ENCODE results near the gene PNPLA1.

GRCh38 chr6:36277946-36278470 is 8.1 kb downstream of the PNPLA1 start:
- TF ChIP-seq CTCF (IDR thresholded peaks at IDR 0.05; ENCODE audit: insufficient read depth, low read length, poor library complexity, severe bottlenecking): no peak
- TF ChIP-seq EZH2phosphoT487 (conservative IDR thresholded peaks at IDR 0.05; ENCODE audit: low read length): no peak
